NOMO-1 (cell line): Measurements from ENCODE around the gene CHST9.
"Not testable (repeated sequence)": the region's sequence is repeated elsewhere in the genome, so short reads cannot be mapped to it uniquely, and the experiment has no call there.

Experiments used
- DNase-seq, 2 experiments: peaks; one replicate each; lab custom pipeline; 2025; ENCODE audit not compliant: unreplicated experiment in 2 of 2; lab: John Stamatoyannopoulos, UW

CHST9 gene

GRCh38 chr18:27175245-27175644 lies 9.9 kb downstream of the CHST9 start:
- no peak for DNase-seq

- no peak for DNase-seq
Measured at GRCh38 chr18:27171993-27172392, 13.1 kb downstream of the CHST9 start.

- no peak for DNase-seq
Measured at GRCh38 chr18:27165412-27165811, 19.7 kb downstream of the CHST9 start.

DNA sequence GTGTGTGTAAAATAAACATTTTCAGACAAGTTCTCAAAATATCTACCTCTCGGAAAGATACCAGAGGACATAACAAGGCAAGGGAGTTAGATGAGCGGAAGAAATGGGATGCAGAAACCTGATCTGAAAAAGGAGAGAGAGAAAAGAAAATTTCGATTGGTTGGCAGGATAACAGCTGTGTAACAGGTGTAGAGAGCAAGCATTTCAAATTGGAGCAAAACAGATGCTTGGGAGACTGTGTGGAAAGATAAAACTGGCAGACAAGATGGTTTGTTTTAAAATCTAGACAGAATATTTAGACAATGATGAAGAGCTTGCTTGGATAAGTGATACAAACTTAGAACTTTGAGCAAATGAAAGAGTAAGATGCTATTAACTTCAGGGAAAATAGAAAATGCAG lies 20.2 kb downstream of the CHST9 start:
- DNase-seq, result no peak

GRCh38 chr18:27163197-27163716 lies 21.9 kb downstream of the CHST9 start:
- DNase-seq, result not testable (repeated sequence)

DNA sequence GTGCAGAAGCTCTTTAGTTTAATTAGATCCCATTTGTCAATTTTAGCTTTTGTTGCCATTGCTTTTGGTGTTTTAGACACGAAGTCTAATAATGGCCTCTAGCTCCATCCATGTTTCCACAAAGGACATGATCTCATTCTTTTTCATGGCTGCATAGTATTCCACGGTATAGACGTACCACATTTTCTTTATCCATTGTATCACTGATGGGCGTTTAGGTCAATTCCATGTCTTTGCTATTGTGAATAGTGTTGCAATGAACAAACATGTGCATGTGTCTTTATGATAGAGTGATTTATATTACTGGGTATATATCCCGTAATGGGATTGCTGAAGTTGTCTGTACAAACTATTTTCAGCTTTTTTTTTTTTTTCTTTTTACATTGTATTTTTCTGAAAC lies 35.9 kb downstream of the CHST9 start:
- DNase-seq, result not testable (repeated sequence)

- no peak for DNase-seq
Measured at GRCh38 chr18:27144672-27145071, 40.4 kb downstream of the CHST9 start.

GRCh38 chr18:27143580-27144287 lies 41.4 kb downstream of the CHST9 start:
- DNase-seq, result no peak

DNA sequence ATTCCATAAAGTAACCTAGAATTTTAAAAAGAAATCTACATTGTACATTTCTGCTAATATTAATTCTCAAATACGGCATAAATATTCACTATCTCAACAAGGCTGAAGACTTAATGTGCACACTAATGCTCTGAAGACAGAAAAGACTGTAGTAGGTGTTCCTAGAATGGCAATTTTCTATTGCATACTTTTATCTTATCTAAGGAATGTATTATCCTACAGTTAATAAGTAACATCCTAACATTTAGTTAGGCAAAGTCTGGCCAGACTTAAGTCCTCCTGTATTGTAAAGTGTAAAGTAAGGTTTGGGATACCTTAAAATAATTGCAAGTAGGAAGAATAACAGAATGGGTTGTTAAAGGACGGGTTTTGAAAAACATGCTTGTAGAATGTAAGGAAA lies 42.2 kb downstream of the CHST9 start:
- no peak for DNase-seq

DNA sequence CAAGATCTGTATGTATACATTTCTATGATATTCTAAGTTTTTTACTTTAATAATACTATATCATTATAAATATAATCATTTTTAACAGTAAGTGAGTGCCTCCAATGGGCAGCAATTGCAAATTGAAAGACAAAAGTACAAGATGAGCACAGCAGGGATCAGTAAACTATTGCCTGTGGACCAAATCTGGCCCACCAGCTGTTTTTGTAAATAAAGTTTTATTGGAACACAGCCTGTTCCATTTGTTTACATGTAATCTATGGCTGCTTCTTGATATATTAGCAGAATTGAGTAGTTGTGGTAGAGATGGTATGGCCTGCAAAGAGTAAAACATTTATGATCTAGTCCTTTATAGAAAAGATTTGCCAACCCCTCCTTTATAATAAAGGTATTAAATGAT lies 43.2 kb downstream of the CHST9 start:
- DNase-seq, result no peak

GRCh38 chr18:27138079-27138478 lies 47.0 kb downstream of the CHST9 start:
- no peak for DNase-seq

DNA sequence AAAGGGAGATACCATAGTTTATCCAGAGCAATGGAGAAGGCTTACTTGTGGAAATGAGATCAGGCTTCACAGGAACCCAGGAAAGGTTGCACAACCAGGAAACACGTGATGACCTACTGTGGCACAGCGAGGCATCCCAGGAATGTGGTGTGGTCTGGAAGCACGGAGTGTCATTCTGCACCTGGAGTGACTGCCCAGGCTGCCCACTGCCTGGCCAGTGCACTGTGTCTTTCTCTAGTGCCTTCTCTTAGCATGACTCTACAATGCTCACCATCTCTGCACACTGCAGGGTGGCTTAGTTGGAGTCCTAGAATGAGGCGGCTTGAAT lies 48.9 kb downstream of the CHST9 start:
- no peak for DNase-seq

- DNase-seq, result no peak
Measured at GRCh38 chr18:27135504-27136207, 49.5 kb downstream of the CHST9 start.

DNA sequence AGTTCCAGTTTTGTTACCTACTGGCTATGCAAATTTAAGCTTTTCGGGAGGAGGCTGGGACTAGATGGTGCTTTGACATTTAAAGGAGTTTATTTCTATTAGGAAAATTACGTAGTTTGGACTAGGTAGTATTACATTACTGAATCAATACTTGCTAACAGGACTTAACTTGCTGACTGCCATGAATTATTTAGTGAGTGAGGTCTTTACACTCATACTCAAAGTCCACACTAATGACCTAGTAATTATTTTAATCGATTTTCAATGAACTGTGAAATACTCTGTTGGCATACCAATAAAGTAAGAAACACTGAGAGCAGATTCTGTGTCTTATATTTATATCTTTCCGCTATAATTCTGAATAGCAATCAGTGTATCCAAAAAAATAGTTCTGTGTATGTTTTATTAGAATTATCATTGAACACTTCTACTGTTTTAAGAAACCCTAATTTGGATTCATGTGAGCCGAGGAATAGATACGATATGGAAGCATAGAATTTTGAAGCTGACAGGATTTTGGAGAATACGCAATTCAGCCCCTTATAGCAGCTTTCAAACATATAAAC lies 55.0 kb downstream of the CHST9 start:
- no peak for DNase-seq

DNA sequence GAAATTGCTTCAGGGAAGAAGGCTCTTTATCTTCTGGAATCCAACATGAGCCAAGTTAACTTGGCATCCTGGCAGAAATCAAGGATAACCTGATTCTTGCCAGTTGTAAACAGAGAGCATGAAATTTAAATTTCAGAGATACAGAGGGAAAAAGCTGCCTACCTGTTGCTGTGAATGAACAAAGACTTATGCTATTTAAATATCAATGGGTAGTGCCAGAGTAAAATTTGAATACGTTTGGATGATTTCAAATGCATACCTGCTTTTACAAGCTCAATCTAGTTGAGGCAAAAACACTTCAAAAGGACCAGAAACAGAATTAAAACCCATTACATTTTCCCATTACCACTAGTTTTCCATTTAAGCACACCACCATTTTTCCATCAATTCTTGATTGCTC lies 60.9 kb downstream of the CHST9 start:
- DNase-seq, result no peak

GRCh38 chr18:27121108-27121507 lies 64.0 kb downstream of the CHST9 start:
- DNase-seq, result no peak

GRCh38 chr18:27120246-27120645 lies 64.9 kb downstream of the CHST9 start:
- DNase-seq, result no peak

- no peak for DNase-seq
Measured at GRCh38 chr18:27118973-27119372, 66.1 kb downstream of the CHST9 start.

- DNase-seq, result no peak
Measured at GRCh38 chr18:27114842-27115241, 70.3 kb downstream of the CHST9 start.

- no peak for DNase-seq
Measured at GRCh38 chr18:27113358-27113757, 71.8 kb downstream of the CHST9 start.

GRCh38 chr18:27110319-27110718 lies 74.8 kb downstream of the CHST9 start:
- DNase-seq, result no peak

DNA sequence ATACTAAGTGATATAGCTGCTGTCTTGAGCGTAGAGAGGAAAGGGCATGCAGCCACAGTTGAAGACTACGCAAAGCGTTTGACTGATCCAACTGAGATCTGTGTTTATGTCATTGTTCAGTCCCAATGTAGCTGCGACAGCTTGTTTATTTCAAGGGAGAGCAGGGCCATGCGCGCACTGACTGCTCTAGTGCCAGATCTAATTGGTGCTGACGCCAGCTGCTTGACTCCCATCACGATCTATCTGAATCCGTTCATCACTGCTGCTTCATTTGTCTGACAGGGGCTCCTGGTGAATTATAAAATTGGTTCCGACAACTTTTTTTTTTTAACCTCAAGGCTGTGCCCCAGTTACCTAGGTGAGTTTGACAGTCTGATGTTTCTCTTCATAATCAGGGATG lies 75.7 kb downstream of the CHST9 start:
- no peak for DNase-seq
